CD4-positive, CD25-positive, alpha-beta regulatory T cell (primary cell): ENCODE measurements around the gene ANKRD44. TPM values are rescaled to one million over a fixed set of nuclear protein-coding genes. Genes with fewer than 3 reads are reported as not detected.
"Not testable (repeated sequence)": the region's sequence is repeated elsewhere in the genome, so short reads cannot be mapped to it uniquely, and the experiment has no call there.

ENCODE experiments used
- ATAC-seq, 2 donors: fragments of 150-1000 bp; cut with Tn5 transposase; one replicate each; pipeline ENCODE4 v1.10.0; 2021; ENCODE audit warnings: low read depth in 2 of 2, moderate number of reproducible peaks in 2 of 2, moderate library complexity in 1 of 2
- DNase-seq, 3 donors: peaks; one replicate each; pipeline versions ENCODE4 v3.0.0 to v3.0.0-alpha.2; 2012 to 2022; ENCODE audit warnings: mixed read lengths in 1 of 3
- H3K27ac ChIP-seq: one replicate; pipeline ENCODE4 v1.7.0; 2013; ENCODE audit warnings: mild to moderate bottlenecking, low read length; ENCODE audit not compliant: insufficient read depth, poor library complexity, severe bottlenecking
- H3K27me3 ChIP-seq: one replicate; pipeline ENCODE4 v1.7.0; 2013; ENCODE audit warnings: low read length; ENCODE audit not compliant: control insufficient read depth, insufficient read depth
- H3K36me3 ChIP-seq: one replicate; pipeline ENCODE4 v1.7.0; 2013; ENCODE audit warnings: mild to moderate bottlenecking, low read length, moderate library complexity; ENCODE audit not compliant: control insufficient read depth, insufficient read depth
- H3K4me1 ChIP-seq: 2 replicates; pipeline ENCODE4 v1.7.0; 2013; ENCODE audit warnings: mild to moderate bottlenecking, low read length; ENCODE audit not compliant: insufficient read depth, control insufficient read depth, poor library complexity, severe bottlenecking
- H3K4me3 ChIP-seq: one replicate; pipeline ENCODE4 v1.7.0; 2013; ENCODE audit warnings: low read depth, mild to moderate bottlenecking, low read length, moderate library complexity
- H3K9me3 ChIP-seq, 2 experiments: 1 replicate in 1 of 2; 2 replicates in 1 of 2; pipeline ENCODE4 v1.7.0; 2013; ENCODE audit warnings: low read length in 2 of 2, mild to moderate bottlenecking in 1 of 2, moderate library complexity in 1 of 2; ENCODE audit not compliant: control insufficient read depth in 2 of 2
- H3K27ac Mint-ChIP-seq, 3 donors: one replicate each; pipeline ENCODE4 v1.8.0; 2020 to 2022; ENCODE audit warnings: mild to moderate bottlenecking in 3 of 3, mixed read lengths in 3 of 3, moderate library complexity in 2 of 3
- H3K27me3 Mint-ChIP-seq: one replicate; pipeline ENCODE4 v1.8.0; 2022; ENCODE audit warnings: mild to moderate bottlenecking, mixed read lengths
- H3K36me3 Mint-ChIP-seq: one replicate; pipeline ENCODE4 v1.8.0; 2020; ENCODE audit warnings: mixed read lengths
- H3K4me1 Mint-ChIP-seq, 4 donors: one replicate each; pipeline ENCODE4 v1.8.0; 2020 to 2022; ENCODE audit warnings: mixed read lengths in 4 of 4, mild to moderate bottlenecking in 1 of 4
- H3K4me3 Mint-ChIP-seq, 4 donors: one replicate each; pipeline ENCODE4 v1.8.0; 2020 to 2022; ENCODE audit warnings: mild to moderate bottlenecking in 4 of 4, mixed read lengths in 4 of 4, moderate library complexity in 3 of 4
- H3K9me3 Mint-ChIP-seq, 7 donors: one replicate each; pipeline ENCODE4 v1.8.0; 2020 to 2022; ENCODE audit warnings: mixed read lengths in 7 of 7, mild to moderate bottlenecking in 3 of 7, moderate library complexity in 2 of 7
- polyA plus RNA-seq, 4 donors: library from polyadenylated mRNA; unstranded; fragments of 300-500 nt; fragmentation: Illumina TruSeq; gene quantifications; one replicate each; pipeline ENCODE4 v1.2.3, GENCODE V29; 2021
- total RNA-seq: library from RNA; stranded (reverse); gene quantifications from one replicate; pipeline ENCODE4 v1.2.3, GENCODE V29; 2022

ANKRD44 gene
- total and polyA plus RNA-seq, 5 donors from 2014 or later = 69.6 to 301 (median 85.0) TPM

DNA sequence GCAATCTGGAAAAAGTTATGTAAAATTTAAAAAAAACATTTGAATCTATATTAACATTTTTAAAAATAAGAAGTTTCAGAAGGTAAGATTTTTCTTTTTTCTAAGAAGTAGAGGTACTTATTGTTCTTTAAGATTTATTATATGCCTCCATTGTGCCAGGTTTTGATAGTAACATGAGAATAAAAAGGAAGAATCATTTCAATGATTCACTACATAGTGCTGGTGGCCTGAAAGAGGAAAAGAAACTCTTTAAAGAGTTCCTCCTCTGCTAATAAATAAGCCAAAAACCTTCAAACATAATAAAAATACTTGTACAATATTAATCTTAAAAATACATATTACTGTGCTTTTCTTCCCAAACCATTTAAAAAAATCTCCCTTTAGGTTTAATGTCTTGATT, 69.0 kb downstream of the ANKRD44 start:
- Mint-ChIP-seq H3K4me1 (peaks cover 37 to 87% (median 69%) of the 10 kb centered on the region in 4 donors), H3K4me3 (no peak overlapping the region), H3K36me3 (peaks cover 10% of the 10 kb centered on the region), H3K27ac (no peak overlapping the region), H3K27me3 (no peaks in the 10 kb centered on the region), H3K9me3 (peaks cover 0 to 1% (median 0%) of the 10 kb centered on the region in 7 donors)
- DNase-seq (no peak), ATAC-seq (no peak)
- H3K36me3 ChIP-seq = peaks cover 2% of the 10 kb centered on the region
- peaks cover 90% of the 10 kb centered on the region for H3K4me1 ChIP-seq
- peak overlapping the region; percentile 90 for H3K4me3 ChIP-seq
- H3K27me3 ChIP-seq = no peaks in the 10 kb centered on the region
- H3K9me3 ChIP-seq = no peaks in the 10 kb centered on the region
- H3K27ac ChIP-seq = peak overlapping the region; percentile 83

DNA sequence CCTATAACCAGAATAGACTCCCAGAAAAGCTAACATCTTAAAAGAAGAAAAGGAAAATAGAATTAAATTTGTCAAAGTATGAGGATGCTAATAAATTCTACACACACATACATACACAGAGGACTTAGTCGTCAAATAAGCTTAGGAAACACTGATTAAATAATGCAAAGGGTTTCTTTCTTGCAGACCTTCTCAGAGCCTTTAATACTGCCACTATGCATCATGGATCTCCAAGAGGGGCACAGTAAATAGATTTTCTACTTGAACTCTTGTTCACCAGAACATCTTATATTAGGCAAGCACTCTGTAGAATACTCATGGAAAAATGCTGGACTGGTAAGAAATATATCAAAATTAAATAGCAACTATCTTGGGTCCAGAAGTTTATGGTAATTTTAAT, 69.4 kb downstream of the ANKRD44 start:
- peaks cover 90% of the 10 kb centered on the region for H3K4me1 ChIP-seq
- H3K36me3 Mint-ChIP-seq = peaks cover 7% of the 10 kb centered on the region
- peaks cover 0 to 1% (median 0%) of the 10 kb centered on the region in 7 donors for H3K9me3 Mint-ChIP-seq
- H3K27ac Mint-ChIP-seq = peak overlapping the region; percentile 93 to 96 (median 94)
- peak overlapping the region; percentile 83 for H3K27ac ChIP-seq
- no peaks in the 10 kb centered on the region for H3K9me3 ChIP-seq
- H3K27me3 ChIP-seq = no peaks in the 10 kb centered on the region
- peak overlapping the region; percentile 62 to 85 (median 81) for H3K4me3 Mint-ChIP-seq
- H3K4me1 Mint-ChIP-seq = peaks cover 39 to 88% (median 70%) of the 10 kb centered on the region in 4 donors
- H3K27me3 Mint-ChIP-seq = no peaks in the 10 kb centered on the region
- no peak for DNase-seq
- no peak for ATAC-seq
- H3K36me3 ChIP-seq = no peaks in the 10 kb centered on the region
- peak overlapping the region; percentile 90 for H3K4me3 ChIP-seq

DNA sequence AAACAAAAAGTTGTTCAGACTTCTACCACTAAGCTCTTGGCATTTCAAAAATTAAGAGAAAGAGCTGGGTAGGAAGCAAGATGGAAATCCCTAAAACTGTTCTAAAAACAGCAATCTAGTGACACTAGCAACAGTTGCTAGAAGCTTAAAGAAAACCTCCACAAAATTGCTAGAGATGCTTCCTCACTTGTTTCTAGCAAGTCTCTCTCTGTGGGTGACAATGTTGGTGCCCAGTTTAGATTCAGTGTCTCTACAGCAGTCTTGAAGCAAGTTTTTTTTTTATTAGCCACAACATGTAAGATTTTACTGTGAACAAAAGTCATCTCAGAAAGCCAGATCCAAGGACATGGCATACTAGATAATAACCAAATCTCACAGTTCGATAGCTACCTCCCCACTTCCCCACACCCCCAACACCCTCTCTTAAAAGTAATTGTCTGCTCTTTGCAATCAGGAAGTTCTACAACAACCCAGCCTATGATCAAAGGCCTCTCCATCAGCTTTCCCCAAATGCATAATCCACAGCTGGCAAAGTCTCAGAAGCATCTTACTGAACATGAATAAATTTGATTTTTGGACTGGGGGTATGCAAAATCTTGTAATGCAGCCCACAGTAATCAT, 70.0 kb downstream of the ANKRD44 start:
- peak overlapping the region; percentile 90 for H3K4me3 ChIP-seq
- peaks cover 0 to 1% (median 0%) of the 10 kb centered on the region in 7 donors for H3K9me3 Mint-ChIP-seq

DNA sequence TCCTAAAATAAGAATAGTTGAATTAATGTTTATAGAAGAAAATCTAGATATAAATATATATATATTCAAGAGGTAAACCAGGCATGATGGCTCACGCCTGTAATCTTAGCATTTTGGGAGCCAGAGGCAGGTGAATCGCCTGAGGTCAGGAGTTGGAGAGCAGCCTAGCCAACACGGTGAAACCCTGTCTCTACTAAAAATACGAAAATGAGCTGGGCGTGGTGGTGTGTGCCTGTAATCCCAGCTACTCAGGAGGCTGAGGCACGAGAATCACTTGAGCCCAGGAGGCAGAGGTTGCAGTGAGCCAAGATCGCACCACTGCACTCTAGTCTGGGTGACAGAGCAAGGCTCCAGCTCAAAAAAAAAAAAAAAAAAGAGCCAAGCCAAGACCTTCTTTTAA, 70.6 kb downstream of the ANKRD44 start:
- H3K36me3 ChIP-seq, DNase-seq, H3K9me3 ChIP-seq, H3K27me3 Mint-ChIP-seq, H3K9me3 Mint-ChIP-seq, H3K36me3 Mint-ChIP-seq, ATAC-seq, H3K27me3 ChIP-seq: not testable (repeated sequence)
- peak overlapping the region; percentile 90 for H3K4me3 ChIP-seq
- H3K4me1 ChIP-seq = peaks cover 89% of the 10 kb centered on the region
- Mint-ChIP-seq H3K4me1 (peaks cover 39 to 91% (median 71%) of the 10 kb centered on the region in 4 donors), H3K27ac (peak overlapping the region; percentile 93 to 96 (median 94)), H3K4me3 (peak overlapping the region; percentile 62 to 90 (median 84))
- H3K27ac ChIP-seq = peak overlapping the region; percentile 83

More for the DNA sequence above, 70.0 kb downstream of the ANKRD44 start:
- H3K27me3 Mint-ChIP-seq = no peaks in the 10 kb centered on the region
- ATAC-seq (peak; percentile 22 to 26), DNase-seq (peak in 2 of 3 donors; percentile 39 to 62)
- no peaks in the 10 kb centered on the region for H3K36me3 ChIP-seq
- H3K27ac ChIP-seq = peak overlapping the region; percentile 83
- H3K27ac Mint-ChIP-seq = peak overlapping the region; percentile 93 to 96 (median 94)
- H3K9me3 ChIP-seq = no peaks in the 10 kb centered on the region
- peaks cover 41 to 90% (median 71%) of the 10 kb centered on the region in 4 donors for H3K4me1 Mint-ChIP-seq
- H3K4me3 Mint-ChIP-seq = peak overlapping the region; percentile 62 to 85 (median 81)
- no peaks in the 10 kb centered on the region for H3K27me3 ChIP-seq
- peaks cover 7% of the 10 kb centered on the region for H3K36me3 Mint-ChIP-seq
- H3K4me1 ChIP-seq = peaks cover 90% of the 10 kb centered on the region

DNA sequence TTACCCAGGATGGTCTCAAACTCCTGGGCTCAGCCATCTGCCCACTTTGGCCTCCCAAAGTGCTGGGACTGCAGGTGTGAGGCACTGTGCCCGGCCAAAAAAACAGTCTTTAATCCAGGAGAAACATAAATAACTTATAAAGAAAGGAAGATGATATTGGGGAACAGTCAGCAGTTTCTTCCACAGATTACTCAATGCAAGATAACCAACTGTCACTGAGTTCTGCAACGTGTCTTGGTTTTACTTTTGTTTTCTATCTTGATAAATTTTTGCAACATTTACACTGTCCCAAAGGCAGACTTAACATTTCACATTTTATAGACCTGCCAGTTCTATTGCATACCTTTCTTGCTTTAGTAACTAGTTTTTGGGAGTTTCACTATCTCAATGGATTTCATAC, 71.1 kb downstream of the ANKRD44 start:
- Histone ChIP-seq H3K27ac (peak overlapping the region; percentile 83), H3K27me3 (no peaks in the 10 kb centered on the region), H3K9me3 (no peaks in the 10 kb centered on the region), H3K4me3 (peak overlapping the region; percentile 90), H3K36me3 (no peaks in the 10 kb centered on the region), H3K4me1 (peaks cover 89% of the 10 kb centered on the region)
- Mint-ChIP-seq H3K36me3 (peaks cover 7% of the 10 kb centered on the region), H3K4me1 (peaks cover 42 to 91% (median 74%) of the 10 kb centered on the region in 4 donors), H3K4me3 (peak overlapping the region; percentile 62 to 90 (median 86)), H3K9me3 (peaks cover 0 to 1% (median 0%) of the 10 kb centered on the region in 7 donors), H3K27me3 (no peaks in the 10 kb centered on the region), H3K27ac (peak overlapping the region; percentile 94 to 96 (median 95))
- DNase-seq (peak in 2 of 3 donors; percentile 41 to 63), ATAC-seq (peak; percentile 36 to 41)

DNA sequence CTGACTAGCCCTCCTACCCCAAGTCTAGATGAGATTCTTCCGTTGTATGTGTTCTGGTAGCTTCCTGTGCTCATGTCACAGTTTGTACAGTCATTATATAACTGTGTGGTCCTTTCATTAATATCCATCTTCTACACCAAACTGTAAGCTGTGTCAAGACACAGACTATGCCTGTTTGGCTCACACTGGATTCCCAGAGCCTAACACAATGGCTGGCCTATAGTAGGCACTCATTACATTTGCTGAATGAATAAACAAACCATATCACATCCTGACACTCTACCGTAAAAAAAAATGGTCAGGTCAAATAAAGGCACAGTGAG, 72.6 kb downstream of the ANKRD44 start:
- Histone ChIP-seq H3K27me3 (no peaks in the 10 kb centered on the region), H3K9me3 (no peaks in the 10 kb centered on the region), H3K4me1 (peaks cover 95% of the 10 kb centered on the region), H3K27ac (peak overlapping the region; percentile 83), H3K4me3 (peak overlapping the region; percentile 81), H3K36me3 (no peaks in the 10 kb centered on the region)
- no peaks in the 10 kb centered on the region for H3K27me3 Mint-ChIP-seq
- no peaks in the 10 kb centered on the region for H3K36me3 Mint-ChIP-seq
- peak; percentile 64 to 66 for ATAC-seq
- peak overlapping the region; percentile 77 to 84 (median 80) for H3K4me3 Mint-ChIP-seq
- peak; percentile 10 to 79 (median 55) for DNase-seq
- peaks cover 0 to 1% (median 0%) of the 10 kb centered on the region in 7 donors for H3K9me3 Mint-ChIP-seq
- peak overlapping the region; percentile 93 to 96 (median 94) for H3K27ac Mint-ChIP-seq
- H3K4me1 Mint-ChIP-seq = peaks cover 40 to 90% (median 68%) of the 10 kb centered on the region in 4 donors

DNA sequence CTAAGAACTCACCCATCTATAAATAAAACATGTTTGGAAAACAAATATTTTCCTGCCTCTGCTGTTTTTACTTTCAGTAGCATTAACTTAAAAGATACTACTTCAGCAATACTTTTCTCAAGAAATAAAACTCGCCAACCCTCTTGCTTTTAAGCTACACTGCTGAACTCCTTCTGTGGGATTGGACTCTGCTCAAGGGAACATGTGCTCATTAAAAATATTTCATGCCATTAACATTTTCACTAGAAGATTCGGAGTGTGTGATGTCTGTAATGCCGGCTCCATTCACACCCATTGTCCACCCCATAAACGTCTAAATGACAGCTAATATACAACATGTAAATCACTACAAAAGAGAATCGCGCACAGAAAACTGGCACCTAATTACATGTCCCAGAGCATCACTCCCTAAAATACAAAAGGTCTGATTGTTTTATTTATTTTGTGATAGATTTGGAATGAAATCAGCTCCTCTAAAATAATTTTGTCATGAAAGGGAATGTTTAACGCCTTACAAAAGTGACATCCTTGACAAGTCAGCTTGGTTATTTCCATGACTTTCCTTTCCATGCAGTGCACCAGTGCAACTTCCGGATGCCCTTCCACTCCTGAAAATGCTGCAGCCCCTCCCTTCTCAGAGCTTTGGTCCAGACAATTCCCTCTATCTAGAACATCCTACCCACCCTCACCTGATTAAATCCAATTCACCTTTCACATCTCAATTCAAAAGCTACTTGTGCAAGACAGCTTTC, 73.1 kb downstream of the ANKRD44 start:
- Histone ChIP-seq H3K9me3 (no peaks in the 10 kb centered on the region), H3K36me3 (no peaks in the 10 kb centered on the region), H3K4me3 (peak overlapping the region; percentile 81), H3K27ac (peak overlapping the region; percentile 83), H3K27me3 (no peaks in the 10 kb centered on the region), H3K4me1 (peaks cover 96% of the 10 kb centered on the region)
- no peak for ATAC-seq
- DNase-seq = no peak
- H3K4me1 Mint-ChIP-seq = peaks cover 46 to 90% (median 70%) of the 10 kb centered on the region in 4 donors
- peak overlapping the region; percentile 77 to 84 (median 80) for H3K4me3 Mint-ChIP-seq
- H3K27ac Mint-ChIP-seq = peak overlapping the region; percentile 93 to 96 (median 94)
- no peaks in the 10 kb centered on the region for H3K36me3 Mint-ChIP-seq
- no peaks in the 10 kb centered on the region for H3K27me3 Mint-ChIP-seq
- peaks cover 0 to 1% (median 0%) of the 10 kb centered on the region in 7 donors for H3K9me3 Mint-ChIP-seq
